ENCODE data around the gene FREY1.

DNA sequence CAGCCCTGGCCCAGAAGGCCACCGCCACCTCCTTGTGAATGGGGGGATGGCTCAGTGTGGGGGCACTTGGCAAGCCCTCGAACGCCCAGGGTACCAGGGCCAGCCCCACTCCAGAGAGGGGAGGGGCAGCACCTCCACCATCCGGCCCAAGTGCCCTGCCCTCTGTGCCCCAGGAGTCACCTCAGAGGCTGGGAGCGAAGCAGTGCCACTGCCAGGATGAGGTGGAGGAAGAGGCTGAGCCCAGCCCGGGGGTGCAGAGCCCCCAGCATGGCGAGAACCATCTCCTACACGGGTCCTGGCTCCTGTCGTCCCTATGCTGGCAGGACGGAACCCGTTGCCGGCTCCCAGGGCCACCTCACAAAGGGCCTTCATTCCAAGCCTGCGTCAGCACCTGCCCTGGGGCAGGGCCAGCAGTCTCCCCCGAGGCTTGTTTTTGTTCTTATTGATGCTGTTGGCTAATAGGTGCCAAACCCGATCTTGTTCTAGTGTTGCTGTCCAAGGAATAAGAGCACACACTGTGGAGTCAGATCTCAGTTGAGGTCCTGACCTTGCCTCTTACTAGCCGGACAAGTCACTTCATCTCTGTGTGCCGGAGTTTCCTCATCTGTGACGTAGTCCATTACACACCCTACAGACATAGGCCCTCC lies at the start of gene FREY1:
- TF ChIP-seq, protein P1, sequence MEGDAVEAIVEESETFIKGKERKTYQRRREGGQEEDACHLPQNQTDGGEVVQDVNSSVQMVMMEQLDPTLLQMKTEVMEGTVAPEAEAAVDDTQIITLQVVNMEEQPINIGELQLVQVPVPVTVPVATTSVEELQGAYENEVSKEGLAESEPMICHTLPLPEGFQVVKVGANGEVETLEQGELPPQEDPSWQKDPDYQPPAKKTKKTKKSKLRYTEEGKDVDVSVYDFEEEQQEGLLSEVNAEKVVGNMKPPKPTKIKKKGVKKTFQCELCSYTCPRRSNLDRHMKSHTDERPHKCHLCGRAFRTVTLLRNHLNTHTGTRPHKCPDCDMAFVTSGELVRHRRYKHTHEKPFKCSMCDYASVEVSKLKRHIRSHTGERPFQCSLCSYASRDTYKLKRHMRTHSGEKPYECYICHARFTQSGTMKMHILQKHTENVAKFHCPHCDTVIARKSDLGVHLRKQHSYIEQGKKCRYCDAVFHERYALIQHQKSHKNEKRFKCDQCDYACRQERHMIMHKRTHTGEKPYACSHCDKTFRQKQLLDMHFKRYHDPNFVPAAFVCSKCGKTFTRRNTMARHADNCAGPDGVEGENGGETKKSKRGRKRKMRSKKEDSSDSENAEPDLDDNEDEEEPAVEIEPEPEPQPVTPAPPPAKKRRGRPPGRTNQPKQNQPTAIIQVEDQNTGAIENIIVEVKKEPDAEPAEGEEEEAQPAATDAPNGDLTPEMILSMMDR (IDR thresholded peaks at IDR 0.05) = no peak
- TF ChIP-seq EZH2 (IDR thresholded peaks at IDR 0.05; ENCODE audit: borderline replicate concordance, insufficient read depth, low read depth, low read length, poor library complexity, severe bottlenecking) = no peak

Measured in B cell (primary cell).